ENCODE measurements around the gene SLC7A14. TPM values are rescaled to one million over a fixed set of nuclear protein-coding genes. Genes with fewer than 3 reads are reported as not detected.

SLC7A14 gene
- total and polyA plus RNA-seq, 8 donors, result 0.09 to 1.9 (median 0.20) TPM

DNA sequence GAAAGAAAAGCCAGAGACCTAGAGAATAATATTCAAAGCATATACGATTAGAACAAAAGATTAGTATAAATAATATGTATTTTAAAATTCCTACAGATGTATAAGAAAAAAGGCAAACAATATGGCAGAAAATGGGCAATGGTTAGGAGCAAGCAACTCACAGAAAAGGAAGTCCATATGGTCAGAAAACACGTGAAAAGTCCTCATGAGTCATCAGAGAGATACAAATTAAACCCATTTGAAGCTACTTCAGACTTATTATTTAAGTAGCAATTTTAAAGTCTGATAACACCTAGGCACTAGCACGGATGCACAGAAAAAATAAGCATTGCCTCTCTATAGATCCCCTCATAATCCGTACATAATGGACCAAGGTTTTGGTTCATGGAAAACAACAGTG is 25.6 kb downstream of the SLC7A14 start:
- Histone ChIP-seq H3K27me3 (no peaks in the 10 kb centered on the region), H3K36me3 (no peaks in the 10 kb centered on the region), H3K4me1 (no peaks in the 10 kb centered on the region), H3K27ac (no peak overlapping the region), H3K4me3 (no peak overlapping the region), H3K9me3 (no peaks in the 10 kb centered on the region)
- WGBS, 2 donors, result 59 to 67% methylated on average over 4 of the region's 4 CpGs
- intact Hi-C loops (cut with DNase I), result no loop called here
- no peak for DNase-seq
- no peak for ATAC-seq
- FAIRE-seq, result no peak
- TF ChIP-seq CTCF (IDR thresholded peaks at IDR 0.05), result no peak

DNA sequence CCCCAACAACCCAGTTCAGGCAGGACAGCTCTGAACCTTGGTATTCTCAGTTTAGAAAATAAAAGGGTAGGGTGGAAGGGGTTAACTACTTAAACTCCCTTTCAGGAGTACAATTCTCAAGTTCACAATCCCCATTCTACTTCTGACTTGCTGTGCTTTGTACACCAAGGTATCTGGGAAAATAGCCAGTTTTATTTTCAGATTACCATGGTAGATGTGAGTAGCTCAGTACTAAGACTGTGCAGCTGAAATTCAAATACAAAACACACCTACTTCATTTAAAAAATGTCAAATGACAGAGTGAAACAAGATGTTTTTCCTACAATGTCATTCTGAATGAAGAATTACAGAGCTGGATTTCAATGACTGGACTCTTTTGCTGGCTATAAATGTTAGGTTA is 27.4 kb downstream of the SLC7A14 start:
- Histone ChIP-seq H3K9me3 (no peaks in the 10 kb centered on the region), H3K4me1 (no peaks in the 10 kb centered on the region), H3K4me3 (no peak overlapping the region), H3K27ac (no peak overlapping the region), H3K36me3 (no peaks in the 10 kb centered on the region), H3K27me3 (no peaks in the 10 kb centered on the region)
- intact Hi-C loops (cut with DNase I), result no loop called here
- no peak for DNase-seq
- TF ChIP-seq CTCF (IDR thresholded peaks at IDR 0.05), result no peak
- FAIRE-seq, result no peak
- ATAC-seq, result no peak

GRCh38 chr3:170555329-170555728 is 30.5 kb downstream of the SLC7A14 start:
- H3K4me1 ChIP-seq, result no peaks in the 10 kb centered on the region
- no peak for TF ChIP-seq CTCF (IDR thresholded peaks at IDR 0.05)
- DNase-seq (no peak), ATAC-seq (no peak), FAIRE-seq (no peak)
- H3K4me3 ChIP-seq, result no peak overlapping the region
- H3K27me3 ChIP-seq, result no peaks in the 10 kb centered on the region
- H3K27ac ChIP-seq, result no peak overlapping the region
- H3K9me3 ChIP-seq, result no peaks in the 10 kb centered on the region
- WGBS, 2 donors, result 93 to 100% methylated on average over 1 of the region's 1 CpG
- no peaks in the 10 kb centered on the region for H3K36me3 ChIP-seq
- intact Hi-C loops (cut with DNase I), result no loop called here

GRCh38 chr3:170553788-170554757 is 31.8 kb downstream of the SLC7A14 start:
- FAIRE-seq (no peak), DNase-seq (no peak), ATAC-seq (no peak)
- Histone ChIP-seq H3K4me1 (no peaks in the 10 kb centered on the region), H3K27ac (no peak overlapping the region), H3K36me3 (no peaks in the 10 kb centered on the region), H3K9me3 (no peaks in the 10 kb centered on the region), H3K27me3 (no peaks in the 10 kb centered on the region), H3K4me3 (no peak overlapping the region)
- TF ChIP-seq CTCF (IDR thresholded peaks at IDR 0.05), result no peak
- intact Hi-C loops (cut with DNase I), result no loop called here
- WGBS, 2 donors, result 47 to 65% methylated on average over 4 of the region's 4 CpGs

DNA sequence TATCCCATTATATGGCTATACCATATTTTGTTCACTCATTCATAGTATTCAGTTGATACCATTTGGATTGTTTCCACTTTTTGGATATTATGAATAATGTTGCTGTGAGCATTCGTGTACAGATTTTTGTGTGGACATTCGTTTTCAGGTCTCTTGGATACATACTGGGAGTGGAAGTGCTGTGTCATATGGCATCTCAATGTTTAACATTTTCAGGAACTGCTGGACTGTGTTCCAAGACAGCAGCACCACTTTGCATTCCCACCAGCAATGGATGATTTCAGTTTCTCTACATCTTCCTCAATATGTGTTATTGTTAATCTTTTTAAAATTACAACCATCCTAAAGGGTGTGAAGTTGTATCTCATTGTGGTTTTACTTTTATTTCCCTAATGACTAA is 34.6 kb downstream of the SLC7A14 start:
- no peak for FAIRE-seq
- Histone ChIP-seq H3K9me3 (no peaks in the 10 kb centered on the region), H3K4me3 (no peak overlapping the region), H3K36me3 (no peaks in the 10 kb centered on the region), H3K27me3 (no peaks in the 10 kb centered on the region), H3K27ac (no peak overlapping the region), H3K4me1 (no peaks in the 10 kb centered on the region)
- 35 to 38% methylated on average over 2 of the region's 2 CpGs for WGBS, 2 donors
- ATAC-seq, result no peak
- intact Hi-C loops (cut with DNase I), result no loop called here
- no peak for DNase-seq
- no peak for TF ChIP-seq CTCF (IDR thresholded peaks at IDR 0.05)

Data from pancreas (tissue), 10 donors.